ENCODE data around the gene ACBD3.
A peak's percentile ranks its signal among the peaks of the same experiment; 100 is the strongest.

The ACBD3 gene

DNA sequence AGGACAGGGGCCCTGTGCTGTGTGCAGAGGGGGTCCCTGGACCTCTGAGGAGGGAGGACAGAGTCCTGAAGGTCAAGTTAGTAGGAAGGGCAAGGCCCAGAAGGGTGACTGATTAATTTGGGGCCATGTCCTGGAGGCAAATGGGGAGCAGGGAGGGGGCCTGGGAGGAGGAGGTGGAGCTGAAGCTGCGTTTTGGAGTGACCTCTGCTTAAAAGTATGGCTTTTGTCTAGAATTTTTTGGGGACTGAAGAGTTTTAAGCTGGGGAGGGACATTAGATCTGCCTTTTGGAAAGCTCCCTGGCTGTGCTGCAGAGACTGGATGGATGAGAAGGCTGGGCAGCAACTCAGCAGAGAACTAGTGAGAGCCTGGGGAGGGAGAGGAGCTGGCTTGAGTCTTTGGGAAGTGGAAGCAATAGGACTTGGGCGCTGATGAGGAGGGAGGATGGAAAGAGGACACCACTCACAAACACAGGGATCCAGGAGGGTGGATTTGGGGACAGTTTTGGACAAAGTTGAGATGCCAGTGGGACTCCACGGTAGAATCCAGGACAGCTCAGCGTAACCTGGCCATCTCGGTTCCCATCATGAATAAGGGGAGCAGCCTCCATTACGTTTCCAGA is 52.9 kb downstream of the ACBD3 start:
- no peak for DNase-seq

GRCh38 chr1:226132728-226133503 is 53.6 kb downstream of the ACBD3 start:
- no peak for DNase-seq

- DNase-seq = no peak
Measured at GRCh38 chr1:226131639-226132038, 54.9 kb downstream of the ACBD3 start.

- no peak for DNase-seq
Measured at GRCh38 chr1:226129230-226129629, 57.3 kb downstream of the ACBD3 start.

DNA sequence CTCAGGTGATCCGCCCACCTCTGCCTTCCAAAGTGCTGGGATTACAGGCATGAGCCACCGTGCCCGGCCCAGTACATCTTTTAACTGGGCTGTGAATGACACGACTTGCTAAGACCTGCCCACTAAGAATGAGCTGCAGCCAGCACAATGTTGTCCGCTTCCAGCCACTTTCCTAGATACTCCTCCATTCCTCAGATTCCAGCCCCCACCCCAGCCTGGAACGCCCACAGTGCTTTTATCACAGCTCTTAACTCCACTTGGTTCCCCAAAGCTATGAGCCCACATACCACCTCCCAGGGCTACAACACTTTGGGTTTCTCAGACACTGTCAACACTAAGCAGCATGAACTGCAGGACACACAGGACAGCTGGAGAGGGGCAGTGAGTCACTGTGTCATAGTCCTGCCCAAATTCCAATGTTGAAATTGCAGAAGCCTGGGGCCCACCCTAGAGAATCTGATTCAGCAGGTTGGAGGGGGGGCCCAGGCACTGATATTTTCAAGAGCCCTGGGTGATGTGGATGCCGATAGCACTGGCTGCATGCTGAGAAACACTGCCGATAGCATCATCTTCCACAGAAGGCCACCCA is 58.0 kb downstream of the ACBD3 start:
- no peak for DNase-seq

GRCh38 chr1:226126824-226127569 is 59.5 kb downstream of the ACBD3 start:
- DNase-seq = no peak

GRCh38 chr1:226125831-226126230 is 60.7 kb downstream of the ACBD3 start:
- DNase-seq = no peak

- peak; percentile 92 for DNase-seq
Measured at GRCh38 chr1:226125097-226125630, 61.4 kb downstream of the ACBD3 start.

GRCh38 chr1:226123591-226124471 is 62.7 kb downstream of the ACBD3 start:
- DNase-seq = no peak

DNA sequence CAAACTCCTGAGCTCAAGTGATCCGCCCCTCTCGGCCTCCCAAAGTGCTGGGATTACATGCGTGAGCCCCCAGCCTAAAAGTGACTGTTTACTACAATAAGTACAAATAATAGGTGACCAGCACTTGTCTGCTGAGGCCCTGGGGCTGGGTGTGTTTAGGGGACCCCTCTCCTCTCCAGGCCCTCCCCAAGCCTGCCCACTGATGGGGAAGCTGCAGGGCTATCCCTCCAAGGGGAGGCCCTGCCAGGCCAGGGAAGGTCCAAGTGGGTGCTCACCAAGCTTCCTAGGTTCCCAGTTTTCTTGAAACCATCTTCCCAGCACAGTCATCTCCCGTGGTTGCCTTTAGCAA is 63.4 kb downstream of the ACBD3 start:
- DNase-seq = no peak

- DNase-seq = peak; percentile 71
Measured at GRCh38 chr1:226121587-226122400, 64.7 kb downstream of the ACBD3 start.

DNA sequence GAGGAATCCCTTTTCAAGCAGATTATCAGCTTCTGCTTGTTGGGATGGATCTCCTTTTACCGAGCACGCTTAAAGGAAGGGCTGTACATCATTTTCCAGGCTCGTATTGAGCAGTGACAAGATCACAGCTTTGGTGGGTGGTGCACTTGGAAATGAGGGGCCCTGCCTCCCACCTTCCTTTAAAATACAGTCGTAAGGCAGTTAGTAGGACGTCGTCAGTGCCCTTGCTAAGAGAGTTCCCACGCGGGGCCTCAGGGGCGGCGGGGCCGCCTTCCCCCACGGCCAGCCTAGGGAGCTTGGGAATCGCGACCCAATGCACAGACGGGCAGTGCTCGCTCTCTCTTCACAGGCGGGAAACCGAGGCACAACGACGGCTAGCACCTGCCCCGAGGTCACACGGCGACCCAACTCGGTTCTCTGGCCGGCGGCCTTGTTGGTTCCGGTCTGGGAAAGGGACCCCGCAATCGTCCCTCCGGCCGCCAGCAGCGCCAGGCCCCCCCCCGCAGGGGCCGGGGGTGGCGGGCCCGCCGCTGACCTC is 65.4 kb downstream of the ACBD3 start:
- no peak for DNase-seq

GRCh38 chr1:226120398-226120797 is 66.1 kb downstream of the ACBD3 start:
- DNase-seq = no peak

DNA sequence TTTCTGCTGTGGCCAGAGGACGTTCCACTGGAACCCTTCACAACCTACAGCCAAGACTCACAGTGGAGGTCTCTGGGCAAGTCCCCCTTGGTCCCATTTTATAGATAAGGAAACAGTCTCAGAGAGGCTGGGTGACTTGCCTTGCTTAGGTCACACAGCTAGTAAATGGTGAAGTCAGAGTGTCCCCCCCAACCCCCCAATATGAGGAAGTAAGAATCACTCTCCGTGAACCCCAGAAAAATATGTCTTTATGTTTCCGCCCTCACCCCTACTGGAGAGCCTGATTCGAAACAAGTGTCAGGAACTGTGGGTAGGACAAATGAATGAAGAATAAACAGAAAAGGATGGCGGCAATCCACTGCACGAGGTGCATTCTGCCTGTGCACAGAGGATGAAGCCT is 67.4 kb downstream of the ACBD3 start:
- DNase-seq = no peak

DNA sequence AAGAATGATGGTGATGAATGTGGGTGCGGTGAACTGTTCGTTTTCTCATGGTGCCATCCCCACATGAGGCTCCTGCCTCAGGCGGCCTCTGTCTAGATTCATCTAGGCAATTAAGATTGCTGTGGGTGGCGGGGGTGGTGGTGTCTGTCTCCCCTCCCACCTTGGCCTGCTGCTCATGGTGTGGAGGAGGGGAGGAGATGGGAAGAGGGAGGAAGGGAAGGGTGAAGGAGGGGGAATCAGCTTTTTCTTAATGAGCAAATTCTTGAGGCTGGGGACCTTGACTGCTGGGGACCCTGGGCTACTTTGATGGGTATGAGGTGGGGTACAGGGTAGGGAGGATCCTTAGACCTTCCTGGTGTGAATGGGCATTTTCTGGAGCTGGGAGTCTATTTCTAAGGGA is 68.2 kb downstream of the ACBD3 start:
- DNase-seq = no peak

- DNase-seq = no peak
Measured at GRCh38 chr1:226117330-226117729, 69.2 kb downstream of the ACBD3 start.

- DNase-seq = no peak
Measured at GRCh38 chr1:226116673-226117072, 69.9 kb downstream of the ACBD3 start.

DNA sequence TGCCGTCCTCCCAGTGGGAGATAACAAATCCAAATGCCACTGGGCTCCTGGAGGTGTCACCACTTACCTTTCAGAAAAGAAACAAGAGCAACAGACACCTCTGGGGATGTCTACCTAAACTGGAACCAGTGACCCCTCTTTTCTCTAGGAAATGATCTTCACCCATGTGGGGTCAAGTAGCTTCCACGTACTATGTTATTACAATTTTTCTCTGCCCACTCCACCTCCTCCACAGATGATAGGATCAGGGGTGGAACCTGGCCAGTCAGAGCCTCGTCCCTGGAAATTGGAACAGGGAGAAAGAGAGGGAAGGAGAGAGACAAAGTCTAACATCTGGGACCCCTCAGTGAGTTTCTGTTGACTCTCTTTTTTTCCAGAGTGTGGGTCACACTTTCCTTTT is 73.9 kb downstream of the ACBD3 start:
- DNase-seq = no peak

DNA sequence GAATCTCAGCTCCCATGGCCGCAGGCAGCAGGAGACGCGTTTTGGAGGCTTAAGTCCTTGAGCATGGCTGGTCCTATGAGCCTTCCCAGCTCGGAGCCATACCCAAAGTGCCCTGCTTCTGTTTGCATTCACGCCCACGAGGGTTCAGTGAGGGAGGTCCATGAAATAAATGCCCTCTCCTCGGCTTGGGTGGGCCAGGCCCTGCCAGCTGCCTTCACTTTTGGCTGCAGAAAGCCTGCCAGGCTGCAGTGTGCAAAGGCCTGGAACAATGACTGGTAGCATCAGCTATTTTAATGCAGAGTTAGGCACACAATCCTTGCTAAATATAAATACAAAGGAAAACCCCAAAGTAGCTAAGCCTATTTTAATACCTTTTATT is 74.7 kb downstream of the ACBD3 start:
- DNase-seq = no peak

- no peak for DNase-seq
Measured at GRCh38 chr1:226111098-226111882, 75.3 kb downstream of the ACBD3 start.
